ENCODE data around the gene ZNRF1. TPM values are rescaled to one million over a fixed set of nuclear protein-coding genes. Genes with fewer than 3 reads are reported as not detected.

Gene ZNRF1
- total RNA-seq, 1 experiment from 2014 or later, result 16.8 TPM

- no peak for DNase-seq (ENCODE audit: low read depth)
These were observed 113.3 kb downstream of the ZNRF1 start for GRCh38 chr16:75111961-75112733.

- no peak for DNase-seq (ENCODE audit: low read depth)
These were observed 114.1 kb downstream of the ZNRF1 start for GRCh38 chr16:75112734-75113491.

GRCh38 chr16:75113541-75114121 is 114.8 kb downstream of the ZNRF1 start:
- DNase-seq (ENCODE audit: low read depth), result no peak

GRCh38 chr16:75114179-75114945 is 115.5 kb downstream of the ZNRF1 start:
- no peak for DNase-seq (ENCODE audit: low read depth)

- no peak for DNase-seq (ENCODE audit: low read depth)
These were observed 116.4 kb downstream of the ZNRF1 start for GRCh38 chr16:75114946-75115825.

GRCh38 chr16:75116081-75116910 is 117.5 kb downstream of the ZNRF1 start, which contains the start of gene LDHD:
Gene LDHD (minus strand): TSS chr16:75116780. CDS start chr16:75116720, 60 bp downstream.
- no peak for DNase-seq (ENCODE audit: low read depth)

GRCh38 chr16:75116911-75117245 is 118.1 kb downstream of the ZNRF1 start:
- DNase-seq (ENCODE audit: low read depth), result no peak

GRCh38 chr16:75118943-75119539 is 120.2 kb downstream of the ZNRF1 start:
- no peak for DNase-seq (ENCODE audit: low read depth)

- DNase-seq (ENCODE audit: low read depth), result no peak
These were observed 121.4 kb downstream of the ZNRF1 start for GRCh38 chr16:75120253-75120652.

- no peak for DNase-seq (ENCODE audit: low read depth)
These were observed 123.2 kb downstream of the ZNRF1 start for GRCh38 chr16:75121949-75122568.

GRCh38 chr16:75122609-75123008 is 123.8 kb downstream of the ZNRF1 start:
- no peak for DNase-seq (ENCODE audit: low read depth)

GRCh38 chr16:75127713-75128415 is 129.0 kb downstream of the ZNRF1 start:
- DNase-seq (ENCODE audit: low read depth), result no peak

- DNase-seq (ENCODE audit: low read depth), result peak; percentile 53
These were observed 130.8 kb downstream of the ZNRF1 start for GRCh38 chr16:75129421-75130149.

GRCh38 chr16:75130150-75130771 is 131.4 kb downstream of the ZNRF1 start:
- DNase-seq (ENCODE audit: low read depth), result no peak

- DNase-seq (ENCODE audit: low read depth), result no peak
These were observed 132.3 kb downstream of the ZNRF1 start for GRCh38 chr16:75131081-75131480.

GRCh38 chr16:75138233-75138632 is 139.4 kb downstream of the ZNRF1 start:
- DNase-seq (ENCODE audit: low read depth), result no peak

- no peak for DNase-seq (ENCODE audit: low read depth)
These were observed 139.8 kb downstream of the ZNRF1 start for GRCh38 chr16:75138636-75139035.

Data from LHCN-M2 (cell line).